ENCODE results near the gene MYRIP. TPM values are rescaled to one million over a fixed set of nuclear protein-coding genes. Genes with fewer than 3 reads are reported as not detected.
"Not testable (repeated sequence)": the region's sequence is repeated elsewhere in the genome, so short reads cannot be mapped to it uniquely, and the experiment has no call there.

The MYRIP gene
- polyA plus RNA-seq, 10 donors: 0.83 to 1.5 (median 1.1) TPM

DNA sequence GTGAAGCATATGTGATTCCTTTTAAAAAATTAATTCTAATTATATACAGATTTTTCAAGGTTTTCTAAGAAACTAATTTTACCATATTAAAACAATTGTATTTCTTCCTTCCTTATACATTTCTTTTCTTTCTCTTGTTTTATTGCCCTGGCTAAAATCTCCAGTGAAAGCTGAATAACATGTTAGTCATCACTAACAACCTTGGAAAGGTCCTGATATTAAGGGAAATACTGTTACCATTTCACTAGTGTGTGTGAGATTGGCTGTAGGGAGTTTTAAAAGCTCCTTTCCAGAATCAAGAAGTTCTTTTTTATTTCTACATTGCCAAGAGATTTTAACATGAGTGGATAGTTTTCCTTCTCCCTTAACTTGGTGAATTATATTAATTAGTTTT, 270.4 kb downstream of the MYRIP start:
- peak in 1 of 3 donors; percentile 53 for DNase-seq

DNA sequence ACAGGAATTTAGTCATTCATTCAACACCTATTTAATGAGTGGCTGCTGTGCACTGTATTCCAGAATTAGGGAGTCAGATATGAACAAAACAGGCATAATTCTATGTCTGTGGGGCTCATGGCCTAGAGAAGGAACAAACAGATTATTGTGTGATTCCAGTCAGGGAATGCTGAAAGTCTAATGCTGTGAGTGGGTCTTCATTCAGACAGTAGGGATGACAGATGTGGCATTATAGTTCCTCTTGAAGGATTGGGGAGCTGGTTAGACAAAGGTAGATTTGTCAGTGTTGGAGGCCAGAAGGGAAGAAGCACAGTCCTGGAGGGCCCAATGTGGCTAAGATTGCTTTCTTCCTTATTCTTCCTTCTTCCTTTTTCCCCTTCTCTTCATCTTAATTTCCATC, 273.7 kb downstream of the MYRIP start:
- DNase-seq: no peak

DNA sequence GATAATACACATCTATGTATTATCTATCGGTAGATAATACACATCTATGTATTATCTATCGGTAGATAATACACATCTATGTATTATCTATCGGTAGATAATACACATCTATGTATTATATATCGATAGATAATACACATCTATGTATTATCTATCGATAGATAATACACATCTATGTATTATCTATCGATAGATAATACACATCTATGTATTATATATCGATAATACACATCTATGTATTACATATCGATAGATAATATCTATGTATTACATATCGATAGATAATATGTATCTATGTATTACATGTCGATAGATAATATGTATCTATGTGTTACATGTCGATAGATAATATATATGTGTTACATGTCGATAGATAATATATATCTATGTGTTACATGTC, 275.0 kb downstream of the MYRIP start:
- not testable (repeated sequence) for DNase-seq

DNA sequence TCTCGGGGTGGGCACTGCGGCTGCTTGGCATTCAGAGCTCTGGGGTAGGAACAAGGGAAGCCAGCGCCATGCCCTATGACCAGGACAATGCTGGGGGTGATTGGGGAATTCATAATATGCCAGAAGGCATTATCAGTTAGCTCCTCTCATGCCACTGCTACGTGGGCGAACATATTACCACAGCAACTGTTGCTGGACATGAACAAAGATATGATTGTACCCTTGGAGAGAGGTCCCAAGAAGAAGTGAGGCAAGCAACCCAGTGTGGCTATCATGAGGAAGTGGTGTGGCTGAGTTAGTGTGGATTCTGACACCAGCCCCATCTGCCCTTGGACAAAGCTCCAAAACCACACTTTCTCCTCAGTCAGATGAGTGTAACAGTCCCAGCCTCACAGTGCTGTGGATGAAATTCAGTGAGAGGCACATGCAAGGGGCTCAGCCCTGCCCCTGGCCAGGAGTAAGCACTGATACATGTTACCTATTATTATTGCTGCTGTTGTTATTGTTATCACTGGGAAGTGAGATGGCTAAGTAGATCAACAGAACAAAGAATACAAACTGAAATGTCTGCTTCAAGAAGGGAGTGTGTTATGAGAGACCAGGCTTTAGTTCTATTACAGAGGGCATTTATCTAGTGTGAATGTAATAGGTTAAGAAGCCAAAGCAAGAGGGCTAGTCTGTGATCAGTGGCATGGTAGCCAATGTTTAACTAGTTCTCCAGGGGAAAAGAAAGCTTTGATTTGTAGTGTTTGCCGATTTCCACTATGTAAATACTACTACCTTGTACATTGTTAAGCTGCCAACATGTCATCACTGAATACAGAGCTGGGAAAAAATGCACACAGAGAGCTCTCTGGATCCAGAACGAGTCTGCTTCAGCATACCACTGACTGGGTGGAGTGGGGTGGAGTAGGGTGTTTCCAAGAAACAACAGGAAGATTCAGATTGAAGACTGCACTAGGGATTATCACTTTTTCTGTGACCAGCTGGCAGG, 277.8 kb downstream of the MYRIP start:
- peak in 1 of 3 donors; percentile 45 for DNase-seq

DNA sequence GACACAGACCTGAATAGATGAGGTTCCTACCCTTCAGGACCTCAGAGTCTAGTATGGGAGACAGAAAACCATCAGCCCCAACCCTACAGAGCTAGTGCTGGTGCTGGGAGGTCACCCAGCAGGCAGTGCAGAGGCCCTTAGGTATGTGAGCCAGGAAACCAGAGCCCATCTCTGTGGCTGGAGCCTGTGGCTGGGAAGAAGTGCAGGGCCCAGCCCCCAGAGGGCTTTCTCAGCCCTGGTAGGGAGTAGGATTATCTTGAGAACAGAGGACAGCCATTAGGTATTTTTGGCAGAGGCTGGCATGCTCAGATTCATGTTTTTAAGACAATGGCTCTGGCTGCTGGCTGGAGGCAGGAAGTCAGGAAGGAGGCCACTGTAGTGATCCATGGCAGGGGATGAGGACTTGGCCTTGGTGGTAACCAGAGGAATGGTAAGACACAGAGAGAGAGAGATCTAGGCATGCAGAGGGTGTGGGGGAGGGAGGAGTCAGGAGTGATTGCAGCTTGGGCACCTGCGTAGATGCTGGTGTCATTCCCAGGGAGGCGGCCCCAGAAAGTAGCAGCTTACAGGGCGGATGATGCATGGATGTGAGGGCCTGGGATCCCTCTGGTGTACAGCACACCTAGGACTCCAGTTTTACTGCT, 279.2 kb downstream of the MYRIP start:
- DNase-seq: no peak

DNA sequence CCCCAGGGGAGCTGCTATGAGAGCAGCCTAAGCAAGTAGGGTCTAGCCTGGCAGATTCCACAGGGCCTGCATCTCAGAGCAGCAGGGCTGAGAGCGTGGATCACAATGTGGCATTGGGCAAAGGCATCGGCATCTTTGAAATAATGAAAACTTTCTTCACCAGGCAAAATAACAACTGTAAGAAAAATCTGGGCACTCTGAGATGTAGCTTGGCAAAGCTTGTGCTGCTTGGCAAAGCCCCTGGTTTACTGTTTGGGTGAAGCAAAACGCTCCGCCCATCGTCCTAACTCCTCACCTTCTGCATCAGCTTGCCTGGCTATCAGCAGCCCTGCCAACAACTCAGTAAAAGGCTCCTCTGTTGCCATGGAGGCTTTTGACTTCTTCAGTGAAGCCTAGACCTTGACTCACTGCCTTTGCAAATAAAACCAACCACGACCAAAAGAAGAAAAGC, 287.3 kb downstream of the MYRIP start:
- DNase-seq: no peak

DNA sequence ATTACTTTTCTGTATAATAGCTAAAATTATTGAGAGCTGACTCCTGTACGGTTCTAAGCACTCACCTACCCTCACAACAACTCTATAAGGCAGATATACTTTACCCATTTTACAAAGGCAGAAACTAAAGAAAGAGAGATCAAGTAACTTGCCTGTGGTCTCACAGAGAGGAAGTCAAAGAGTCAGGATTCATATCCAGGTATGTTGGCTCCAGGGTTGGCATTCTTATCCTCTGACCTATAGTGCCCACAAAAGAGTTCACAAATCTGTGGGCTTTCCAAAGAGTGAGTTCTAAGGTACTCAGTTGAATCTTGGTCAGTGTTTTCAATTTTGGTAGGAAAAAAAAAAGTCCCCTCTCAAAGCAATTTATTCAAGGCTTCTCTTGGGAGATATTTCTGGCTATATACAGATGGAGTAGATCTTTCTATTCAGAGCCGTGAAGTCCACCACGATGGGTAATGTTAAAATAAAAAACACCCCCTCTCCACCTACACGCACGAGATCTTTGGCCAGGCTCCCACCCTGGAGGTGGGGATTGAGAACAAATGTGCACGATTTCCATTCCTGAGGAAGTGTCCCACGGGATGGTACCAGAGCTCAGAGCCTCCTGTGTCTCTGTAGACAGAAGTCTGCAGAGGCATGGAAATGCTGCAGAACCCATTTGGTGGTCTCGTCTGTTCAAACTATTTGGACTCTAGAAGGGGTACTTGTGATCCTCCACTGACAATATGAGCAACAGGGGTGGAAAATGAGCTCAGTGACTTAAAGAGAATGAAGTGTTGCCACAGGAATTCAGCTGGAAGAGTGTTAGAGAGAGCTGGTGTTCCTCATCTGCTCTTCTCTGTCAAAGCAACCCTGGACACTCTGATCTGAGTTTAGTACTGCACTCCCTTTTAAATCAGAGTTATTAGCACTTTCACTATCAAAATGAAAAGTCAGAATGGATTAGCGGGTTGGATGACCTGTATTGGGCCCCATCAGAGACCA, 288.0 kb downstream of the MYRIP start:
- no peak for DNase-seq

DNA sequence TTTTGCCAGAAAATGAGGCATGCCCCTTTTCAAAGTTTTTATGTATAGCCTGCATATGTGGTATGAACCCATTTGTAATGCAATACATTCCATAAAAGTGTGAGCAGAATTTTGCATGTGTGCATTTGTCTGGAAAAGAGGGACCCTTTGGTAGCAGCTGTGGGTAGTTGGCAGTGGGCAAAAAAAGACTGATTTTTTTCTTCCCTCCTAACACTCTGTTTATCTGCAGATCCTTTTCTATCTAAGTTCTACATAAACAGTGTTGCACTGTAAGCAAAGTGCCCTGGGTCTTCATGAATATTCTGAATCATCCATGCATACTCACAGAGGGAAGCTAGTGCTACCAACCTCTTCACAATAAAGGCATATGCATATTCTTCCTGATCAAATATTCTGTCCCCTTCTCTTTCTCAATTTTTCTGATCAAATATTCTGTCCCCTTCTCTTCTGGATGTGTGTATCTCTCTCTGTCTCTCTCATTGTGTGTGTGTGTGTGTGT, 288.9 kb downstream of the MYRIP start:
- DNase-seq: no peak

DNA sequence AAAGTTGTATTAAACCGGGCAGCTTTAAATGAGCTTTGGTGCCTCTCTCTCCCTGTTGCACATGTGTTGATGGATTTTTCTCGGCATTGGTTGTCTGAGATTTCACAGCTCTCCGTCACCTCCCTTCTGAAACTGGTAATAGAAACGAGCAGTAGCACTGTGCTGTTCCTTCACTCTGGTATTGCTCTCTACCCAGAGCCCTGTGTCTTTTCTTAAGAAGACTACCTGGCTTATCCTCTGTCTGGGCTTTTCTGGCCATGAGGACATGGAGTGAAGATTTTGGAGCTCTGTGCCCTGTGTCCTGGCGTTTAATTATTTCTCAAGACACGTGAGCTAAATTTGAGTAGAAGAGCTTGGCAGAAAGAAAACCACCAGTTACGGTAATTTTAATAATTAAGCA, 290.5 kb downstream of the MYRIP start:
- no peak for DNase-seq

DNA sequence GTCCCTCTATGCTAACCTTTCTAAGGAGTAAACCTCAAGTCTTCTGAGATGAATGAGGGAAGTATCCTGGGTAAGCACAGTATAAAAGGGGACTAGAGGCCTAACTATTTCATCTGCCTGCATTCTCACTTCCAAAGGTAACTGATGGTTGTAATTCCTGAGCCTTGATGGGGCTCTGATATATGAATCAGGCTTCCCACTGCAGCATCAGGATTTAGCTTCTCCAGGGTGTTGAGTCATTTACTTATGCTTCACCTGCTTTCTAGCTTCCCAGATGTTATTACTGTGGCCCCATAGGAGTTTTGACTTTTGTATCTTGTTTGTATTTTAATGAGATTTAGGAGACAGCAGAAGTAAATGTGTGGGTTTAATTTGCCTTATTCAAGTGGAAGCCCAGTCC, 292.8 kb downstream of the MYRIP start:
- no peak for DNase-seq

DNA sequence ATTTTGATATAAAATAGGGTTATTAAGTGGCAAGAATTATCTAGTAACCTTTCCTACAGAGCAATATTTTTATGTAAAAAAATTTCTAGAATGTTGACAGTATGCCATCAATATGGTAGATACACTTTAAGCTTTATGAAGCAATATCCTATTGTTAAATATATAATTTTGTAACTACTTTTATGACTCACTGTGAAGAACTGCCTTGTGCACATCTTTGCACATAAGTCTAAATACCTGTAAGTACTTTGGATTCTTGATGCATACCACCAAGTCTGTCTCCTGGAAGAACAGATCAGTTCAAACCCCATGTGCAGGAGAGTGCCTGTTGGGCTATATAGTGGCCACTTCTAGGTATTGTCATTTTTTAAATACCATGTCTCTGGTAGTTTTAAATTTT, 294.4 kb downstream of the MYRIP start:
- DNase-seq: no peak

DNA sequence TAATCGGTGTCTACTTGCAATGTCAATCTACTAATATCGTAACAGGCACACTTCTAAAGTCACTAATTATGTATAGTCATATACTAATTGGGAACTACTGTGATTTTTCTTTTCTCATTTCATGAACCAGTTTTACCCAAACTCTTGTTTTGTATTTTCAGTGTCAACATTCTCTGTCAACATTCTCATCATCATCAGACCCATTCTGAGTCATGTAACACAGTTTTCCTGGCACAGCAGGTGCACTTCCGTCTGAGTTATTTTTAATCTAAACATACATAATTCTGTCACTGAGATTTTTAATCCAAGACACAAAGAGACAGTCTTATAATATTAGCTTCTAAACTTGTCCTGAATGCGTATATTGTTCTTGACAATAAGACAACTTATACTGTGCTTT, 295.0 kb downstream of the MYRIP start:
- DNase-seq: no peak

DNA sequence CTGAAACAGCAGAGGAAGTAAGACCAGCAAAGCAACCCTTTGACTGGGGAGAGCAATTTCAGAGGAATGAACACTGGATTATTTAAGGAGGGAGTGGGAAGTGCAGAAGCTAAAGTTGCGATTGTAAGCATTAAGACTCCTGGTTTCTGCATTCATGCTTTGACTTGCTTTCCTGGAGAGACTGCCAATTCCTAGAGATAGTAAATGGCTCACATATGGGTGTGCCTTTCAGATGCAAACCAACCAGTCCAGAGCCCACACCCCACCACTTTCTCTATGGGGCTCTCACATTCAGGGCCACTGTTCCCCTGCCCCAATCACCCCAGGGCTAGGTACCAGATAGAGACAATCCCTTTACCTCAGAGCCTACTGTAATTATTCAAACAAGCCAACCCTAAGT, 299.2 kb downstream of the MYRIP start:
- no peak for DNase-seq

DNA sequence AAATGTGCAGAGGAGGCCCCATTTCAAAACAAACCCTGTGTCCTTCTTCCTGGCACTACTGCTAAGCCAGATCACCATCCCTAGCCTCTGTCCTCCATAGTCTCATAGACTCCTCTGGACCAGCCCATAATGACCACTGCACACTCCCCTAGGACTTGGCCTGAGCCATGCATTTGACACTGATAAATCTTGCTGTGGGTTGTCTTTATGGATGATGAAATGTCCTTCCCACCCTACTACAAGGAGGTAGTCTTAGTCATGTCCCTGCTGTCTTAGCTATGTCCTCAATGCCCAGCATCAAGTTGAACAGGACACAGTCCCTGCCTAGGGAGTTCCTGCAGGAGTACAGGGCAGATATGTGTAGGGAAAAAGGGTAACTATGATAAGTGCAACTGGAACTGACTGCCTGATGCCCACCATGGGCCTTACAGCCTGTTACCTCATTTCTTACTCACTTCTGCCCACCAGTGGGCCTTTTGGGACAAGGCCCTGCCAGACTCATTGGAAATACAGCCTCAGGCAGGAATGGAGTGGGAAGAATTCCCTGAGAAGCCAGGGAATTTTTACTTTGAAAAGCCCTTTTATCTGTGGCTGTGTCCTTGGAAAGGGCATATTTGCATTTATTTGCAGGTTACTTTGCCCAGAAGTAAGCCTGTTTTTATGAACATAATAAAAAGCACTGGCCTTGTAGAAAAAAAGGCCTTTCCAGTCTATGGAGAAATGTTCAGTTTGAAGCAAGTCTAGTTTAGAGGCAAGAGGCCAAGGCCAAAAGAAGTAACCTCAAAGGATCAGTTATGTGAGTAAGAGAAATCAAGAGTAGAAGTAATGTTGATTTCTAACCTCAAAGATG, 300.5 kb downstream of the MYRIP start:
- DNase-seq: no peak

DNA sequence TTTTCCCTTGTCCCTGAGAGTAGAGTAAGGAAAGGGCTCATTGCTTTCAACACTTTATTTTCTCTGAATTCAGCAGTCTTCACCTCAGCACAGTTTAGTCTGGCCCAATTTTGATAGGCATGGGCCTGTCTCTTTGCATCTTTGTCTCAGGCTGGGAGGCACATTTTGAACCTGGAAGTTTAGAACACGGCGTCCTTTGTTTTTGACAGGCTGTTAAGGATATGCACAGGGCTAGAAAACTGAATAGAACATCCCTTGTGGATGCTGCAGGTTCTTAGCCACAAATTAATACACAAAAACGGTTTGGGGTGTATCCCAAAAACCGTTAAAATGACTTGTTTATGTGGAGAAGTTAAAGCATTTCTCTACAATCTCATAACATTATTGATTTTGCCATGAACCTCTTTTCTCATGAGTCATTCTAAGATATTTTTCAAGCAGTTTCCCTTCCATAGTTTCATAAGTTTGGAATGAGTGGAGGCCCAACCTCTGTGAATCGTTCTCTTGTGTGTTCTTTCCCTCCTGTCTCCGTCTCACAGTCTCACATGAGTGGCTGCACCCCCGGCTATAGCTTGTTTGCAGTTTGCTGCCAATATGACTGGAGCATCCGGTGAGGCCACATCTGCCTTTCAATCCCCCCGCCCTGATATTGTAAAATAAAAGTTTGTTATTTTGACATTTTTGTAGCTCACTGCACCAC, 307.2 kb downstream of the MYRIP start:
- DNase-seq: peak; percentile 32 to 69 (median 68)

DNA sequence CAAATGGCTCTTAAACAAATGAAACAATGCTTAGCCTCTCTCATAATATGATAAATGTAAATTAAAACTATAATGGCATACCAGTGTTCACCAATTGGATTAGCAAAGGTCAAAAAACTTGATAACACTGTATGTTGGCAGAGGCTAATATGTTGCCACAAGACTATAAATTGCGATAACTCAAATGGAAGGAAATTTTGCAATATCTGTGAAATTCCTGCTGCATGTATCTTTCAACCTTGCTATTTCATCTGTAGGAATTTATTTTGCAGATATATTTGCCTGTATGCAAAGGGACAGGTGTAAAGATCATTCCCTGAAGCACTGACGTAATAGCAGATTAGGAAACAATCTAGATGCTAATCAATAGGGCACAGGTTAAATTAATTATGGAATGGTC, 308.7 kb downstream of the MYRIP start:
- no peak for DNase-seq

DNA sequence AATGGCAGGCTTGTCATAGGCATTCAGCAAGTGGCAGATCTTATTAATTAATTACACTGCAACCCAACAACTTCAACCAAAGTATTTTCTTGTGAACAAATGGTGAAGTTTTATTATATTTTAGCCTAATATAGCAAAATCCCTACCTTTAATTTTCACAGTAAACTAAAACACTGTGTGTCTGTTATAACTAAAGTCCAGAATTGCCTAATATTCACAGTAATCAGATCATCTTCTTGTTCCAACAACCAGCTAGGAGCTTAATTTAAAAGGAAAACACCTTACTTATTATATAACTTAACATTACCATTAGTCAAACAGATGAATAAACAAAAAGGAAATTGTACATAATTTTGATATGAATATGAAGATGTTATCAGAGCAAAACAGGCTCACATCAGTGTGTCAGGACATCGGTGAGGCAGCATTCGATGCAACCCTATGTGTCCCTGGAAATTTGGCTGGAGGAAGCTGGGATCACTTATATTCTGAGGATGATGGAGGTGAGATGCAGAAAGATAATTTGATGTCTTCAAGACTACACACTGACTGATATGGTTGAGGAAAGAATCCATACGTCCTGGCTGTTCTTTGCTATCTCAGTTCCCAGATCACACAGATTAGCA, 310.8 kb downstream of the MYRIP start:
- DNase-seq: no peak

DNA sequence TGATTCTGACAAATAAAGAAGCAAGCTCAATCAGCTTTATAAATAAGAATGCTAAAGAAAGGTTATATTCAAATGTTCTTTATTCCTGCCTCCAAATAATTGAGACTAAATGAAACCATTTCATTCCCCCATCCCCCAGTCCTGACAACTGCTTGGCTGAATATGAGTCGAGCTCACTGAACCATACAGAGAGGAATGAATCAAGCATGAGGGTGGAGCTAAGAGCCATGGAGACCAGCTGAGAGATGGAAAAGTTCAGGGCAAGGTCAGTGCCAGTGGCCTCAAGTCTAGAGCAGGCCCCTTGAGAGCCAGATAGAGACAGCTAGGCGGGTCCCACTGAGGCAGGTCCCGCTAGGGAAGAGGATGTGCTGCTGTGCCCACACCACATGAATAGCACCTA, 311.4 kb downstream of the MYRIP start:
- peak; percentile 9 to 42 (median 32) for DNase-seq

DNA sequence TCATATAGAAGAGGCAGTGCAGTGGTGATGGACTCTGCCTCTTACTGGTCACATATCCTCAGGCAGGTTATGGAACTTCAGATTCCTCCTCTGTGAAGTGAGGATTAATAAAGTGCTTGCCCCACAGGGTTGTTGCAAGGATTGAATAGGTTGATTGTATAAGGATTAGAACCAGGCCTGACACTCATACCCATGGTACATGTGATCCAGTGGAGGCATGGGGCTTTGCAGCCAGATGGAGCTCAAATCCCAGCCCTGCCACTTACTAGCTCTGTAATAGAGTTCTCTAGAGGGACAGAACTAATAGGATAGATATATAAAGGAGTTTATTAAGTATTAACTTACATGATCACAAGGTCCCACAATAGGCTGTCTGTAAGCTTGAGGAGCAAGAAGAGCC, 315.5 kb downstream of the MYRIP start:
- no peak for DNase-seq

DNA sequence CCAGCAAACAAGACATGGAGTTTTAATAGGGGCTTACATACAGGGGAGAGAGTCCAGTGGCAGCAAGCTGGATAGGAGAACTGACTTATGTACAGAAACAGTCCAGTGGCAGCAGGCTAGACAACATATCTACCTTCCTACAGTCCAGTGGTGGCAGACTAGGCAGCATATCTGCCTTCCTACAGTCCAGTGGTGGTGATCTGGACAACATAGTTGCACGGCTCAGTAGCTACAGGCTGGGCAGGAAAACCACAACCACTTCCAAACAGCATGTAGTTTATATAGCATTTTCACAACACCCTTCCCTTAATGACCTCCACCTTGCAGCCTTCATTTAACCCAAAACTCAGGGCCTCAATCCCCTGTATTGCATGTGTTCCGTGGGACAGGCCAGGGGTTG, 318.8 kb downstream of the MYRIP start:
- no peak for DNase-seq

Measured in muscle of back (tissue), 11 donors.